Loucy (cell line): ENCODE data around the gene PTPRT.

Source experiments
- H2AFZ ChIP-seq: fragments of 200-600 bp; sonication (generic); 2 replicates; pipeline ENCODE4 v1.6.0; 2016; ENCODE audit warnings: antibody characterized with exemption, mild to moderate bottlenecking, low read length, moderate library complexity
- H3F3A ChIP-seq: fragments of 200-600 bp; 2 replicates; pipeline ENCODE4 v1.6.0; 2016; ENCODE audit warnings: antibody characterized with exemption, low read depth, mild to moderate bottlenecking
- H3K27me3 ChIP-seq: fragments of 200-600 bp; sonication (generic); 2 replicates; pipeline ENCODE4 v1.6.1; 2014; ENCODE audit warnings: low read length, mild to moderate bottlenecking; ENCODE audit not compliant: insufficient read depth, poor library complexity, severe bottlenecking
- H3K36me3 ChIP-seq: fragments of 200-600 bp; sonication (generic); 2 replicates; pipeline ENCODE4 v1.6.1; 2016; ENCODE audit warnings: low read length; ENCODE audit not compliant: insufficient read depth
- H3K4me1 ChIP-seq: fragments of 200-600 bp; sonication (generic); 2 replicates; pipeline ENCODE4 v1.5.1; 2014; ENCODE audit warnings: low read length, mild to moderate bottlenecking; ENCODE audit not compliant: insufficient read depth, poor library complexity, severe bottlenecking
- H3K4me2 ChIP-seq: fragments of 200-600 bp; sonication (generic); 2 replicates; pipeline ENCODE4 v1.6.0; 2014; ENCODE audit warnings: antibody characterized with exemption, low read length, low read depth, mild to moderate bottlenecking; ENCODE audit not compliant: poor library complexity, severe bottlenecking
- H3K4me3 ChIP-seq: fragments of 200-600 bp; sonication (generic); 2 replicates; pipeline ENCODE4 v1.5.1; 2014; ENCODE audit warnings: low read length, mild to moderate bottlenecking, mixed read lengths; ENCODE audit not compliant: poor library complexity, severe bottlenecking
- H3K79me2 ChIP-seq: fragments of 200-600 bp; sonication (generic); 2 replicates; pipeline ENCODE4 v1.6.1; 2014; ENCODE audit warnings: low read length; ENCODE audit not compliant: insufficient read depth
- H3K9ac ChIP-seq: fragments of 200-600 bp; sonication (generic); 2 replicates; pipeline ENCODE4 v1.6.0; 2014; ENCODE audit warnings: mild to moderate bottlenecking, low read depth, low read length, moderate library complexity; ENCODE audit not compliant: poor library complexity, severe bottlenecking
- H3K9me2 ChIP-seq: fragments of 200-600 bp; sonication (generic); replicated peaks from 2 replicates; pipeline ENCODE4 v1.6.1; 2016; ENCODE audit warnings: low read depth, low read length, mixed read lengths
- H3K9me3 ChIP-seq: fragments of 200-600 bp; sonication (generic); 2 replicates; pipeline ENCODE4 v1.6.1; 2014; ENCODE audit warnings: mild to moderate bottlenecking, antibody characterized with exemption, low read length, low read depth; ENCODE audit not compliant: insufficient read depth
- H4K20me1 ChIP-seq: fragments of 200-600 bp; sonication (generic); 2 replicates; pipeline ENCODE4 v1.6.0; 2014; ENCODE audit warnings: antibody characterized with exemption, low read length, mild to moderate bottlenecking; ENCODE audit not compliant: insufficient read depth, poor library complexity, severe bottlenecking
- CTCF ChIP-seq: fragments of 200-600 bp; sonication (generic); conservative IDR thresholded peaks from 2 replicates; pipeline ENCODE4 v1.5.1; 2014; ENCODE audit warnings: mild to moderate bottlenecking, antibody characterized with exemption, low read length
- EZH2phosphoT487 ChIP-seq: fragments of 200-600 bp; IDR thresholded peaks from 2 replicates; pipeline ENCODE4 v1.6.1; 2018; ENCODE audit warnings: antibody characterized with exemption, mild to moderate bottlenecking, moderate library complexity, borderline replicate concordance

The PTPRT gene

DNA sequence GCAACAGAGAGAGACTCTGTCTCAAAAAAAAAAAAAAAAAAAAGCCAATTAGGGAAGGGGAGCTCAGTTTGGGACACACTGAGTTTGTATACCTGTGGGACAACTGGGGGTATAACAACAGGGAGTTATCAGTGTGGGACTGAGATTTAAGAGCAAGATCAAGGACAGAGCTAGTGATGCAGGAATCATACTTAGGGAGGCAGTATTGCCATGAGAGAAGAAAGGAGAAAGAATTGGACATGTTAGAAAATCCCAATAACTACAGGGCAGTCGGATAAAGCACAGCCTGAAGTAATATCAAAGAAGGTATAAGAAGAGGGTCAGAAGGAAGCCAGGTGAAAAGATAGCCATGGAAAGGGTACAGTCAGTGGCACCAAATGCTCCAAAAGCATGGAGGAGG lies 121.2 kb downstream of the PTPRT start:
- Histone ChIP-seq H3K4me1 (no peaks in the 10 kb centered on the region), H3K79me2 (no peaks in the 10 kb centered on the region), H3K9me2 (no peaks in the 10 kb centered on the region), H4K20me1 (no peaks in the 10 kb centered on the region), H3K27me3 (no peaks in the 10 kb centered on the region), H3K9ac (no peak overlapping the region), H3K4me3 (no peak overlapping the region), H3K36me3 (no peaks in the 10 kb centered on the region), H3K4me2 (no peak overlapping the region), H3F3A (no peaks in the 10 kb centered on the region), H3K9me3 (no peaks in the 10 kb centered on the region), H2AFZ (no peak overlapping the region)
- TF ChIP-seq CTCF (no peak), EZH2phosphoT487 (no peak)

DNA sequence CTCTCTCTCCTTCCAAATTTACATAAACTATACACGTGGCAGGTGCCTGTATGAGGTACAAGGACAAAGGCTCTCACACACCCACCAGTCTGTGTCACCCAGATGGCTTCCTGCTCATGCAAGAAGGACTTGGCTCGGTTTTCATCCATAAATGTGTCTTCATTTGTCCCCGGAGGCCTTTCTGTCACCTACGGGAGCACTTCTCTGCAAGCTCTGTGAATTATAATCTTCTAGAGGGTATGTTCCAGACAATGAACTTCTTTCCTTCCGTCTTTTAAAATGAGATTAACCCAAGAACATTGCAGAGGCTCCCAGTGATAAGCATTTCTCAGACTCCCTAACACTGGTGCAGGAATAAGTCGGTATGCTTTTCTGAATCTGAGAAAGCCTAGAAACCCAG lies 123.6 kb downstream of the PTPRT start:
- no peaks in the 10 kb centered on the region for H3K4me1 ChIP-seq
- no peaks in the 10 kb centered on the region for H3K9me3 ChIP-seq
- no peak overlapping the region for H2AFZ ChIP-seq
- H3F3A ChIP-seq: no peaks in the 10 kb centered on the region
- no peaks in the 10 kb centered on the region for H3K36me3 ChIP-seq
- no peak for TF ChIP-seq EZH2phosphoT487
- no peak for TF ChIP-seq CTCF
- H3K79me2 ChIP-seq: no peaks in the 10 kb centered on the region
- no peaks in the 10 kb centered on the region for H3K9me2 ChIP-seq
- no peaks in the 10 kb centered on the region for H3K27me3 ChIP-seq
- H3K9ac ChIP-seq: no peak overlapping the region
- no peaks in the 10 kb centered on the region for H4K20me1 ChIP-seq
- H3K4me2 ChIP-seq: no peak overlapping the region
- no peak overlapping the region for H3K4me3 ChIP-seq

DNA sequence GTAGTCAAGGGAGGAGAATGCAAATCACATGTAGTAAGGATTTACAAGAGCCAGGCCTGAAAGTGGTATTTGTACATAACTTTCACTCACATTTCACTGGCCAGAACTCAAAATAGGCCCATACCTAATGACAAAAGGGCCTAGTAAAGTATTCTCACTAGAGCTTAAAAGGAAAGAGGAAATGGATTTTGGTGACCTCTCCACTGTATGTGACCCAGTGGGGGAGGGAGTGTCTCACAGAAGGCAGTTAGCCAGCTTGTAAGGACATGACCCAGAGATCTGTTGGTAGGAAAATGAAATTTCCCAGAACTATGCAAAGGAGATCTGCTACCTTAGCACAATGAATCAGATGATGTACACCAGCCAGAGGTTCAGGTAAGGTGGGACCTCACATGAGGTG lies 124.4 kb downstream of the PTPRT start:
- Histone ChIP-seq H3K4me2 (no peak overlapping the region), H4K20me1 (no peaks in the 10 kb centered on the region), H3K79me2 (no peaks in the 10 kb centered on the region), H2AFZ (no peak overlapping the region), H3K9me3 (no peaks in the 10 kb centered on the region), H3K4me1 (no peaks in the 10 kb centered on the region), H3F3A (no peaks in the 10 kb centered on the region), H3K9ac (no peak overlapping the region), H3K36me3 (no peaks in the 10 kb centered on the region), H3K4me3 (no peak overlapping the region), H3K27me3 (no peaks in the 10 kb centered on the region), H3K9me2 (no peaks in the 10 kb centered on the region)
- no peak for TF ChIP-seq CTCF
